Activated CD4-positive, alpha-beta T cell treated with anti-CD3 and anti-CD28 coated beads, Interleukin-2, amount 10 ng/mL, durations not matched to agents 24 days and 14 days (primary cell): ENCODE measurements around the gene LIN54. TPM values are rescaled to one million over a fixed set of nuclear protein-coding genes. Genes with fewer than 3 reads are reported as not detected.

Source experiments
- DNase-seq: peaks from one replicate; pipeline ENCODE4 v3.0.0; 2022
- H3K27ac Mint-ChIP-seq: one replicate; pipeline ENCODE4 v1.8.0; 2022; ENCODE audit warnings: mild to moderate bottlenecking, mixed read lengths
- H3K27me3 Mint-ChIP-seq: one replicate; pipeline ENCODE4 v1.8.0; 2022; ENCODE audit warnings: mixed read lengths
- H3K36me3 Mint-ChIP-seq: one replicate; pipeline ENCODE4 v1.8.0; 2022; ENCODE audit warnings: low read depth, mild to moderate bottlenecking, mixed read lengths
- H3K4me1 Mint-ChIP-seq: one replicate; pipeline ENCODE4 v1.8.0; 2021; ENCODE audit warnings: mixed read lengths
- H3K4me3 Mint-ChIP-seq: one replicate; pipeline ENCODE4 v1.8.0; 2022; ENCODE audit warnings: mild to moderate bottlenecking, moderate library complexity, mixed read lengths
- H3K9me3 Mint-ChIP-seq: one replicate; pipeline ENCODE4 v1.8.0; 2021; ENCODE audit warnings: mixed read lengths
- intact Hi-C: fragments of 100-400 bp; cut with micrococcal nuclease; formaldehyde crosslinking; loops from one replicate; pipeline ENCODE4 v1.15.1; 2023
- total RNA-seq: library from RNA; stranded (reverse); gene quantifications from 2 replicates; pipeline ENCODE4 v1.2.3, GENCODE V29; 2022

LIN54 gene
- total RNA-seq, 1 donor from 2014 or later, result 25.4 TPM

GRCh38 chr4:82905205-82905604, 105.4 kb downstream of the LIN54 start:
- peaks cover 13% of the 10 kb centered on the region for H3K36me3 Mint-ChIP-seq
- DNase-seq, result peak; percentile 83
- H3K4me3 Mint-ChIP-seq, result no peak overlapping the region
- peaks cover 2% of the 10 kb centered on the region for H3K27me3 Mint-ChIP-seq
- intact Hi-C loops, result loop anchor here (1.0 to 2.0 kb wide), 6 partner anchors 14 to 551 kb away; partner anchors contain the start of genes COPS4, MRPS18C and SEC31A
- H3K27ac Mint-ChIP-seq, result peak overlapping the region; percentile 74
- H3K9me3 Mint-ChIP-seq, result no peaks in the 10 kb centered on the region
- H3K4me1 Mint-ChIP-seq, result peaks cover 22% of the 10 kb centered on the region

GRCh38 chr4:82903737-82904136, 106.9 kb downstream of the LIN54 start:
- H3K4me1 Mint-ChIP-seq, result peaks cover 22% of the 10 kb centered on the region
- peak overlapping the region; percentile 51 for H3K4me3 Mint-ChIP-seq
- H3K27me3 Mint-ChIP-seq, result peaks cover 2% of the 10 kb centered on the region
- DNase-seq, result peak; percentile 78
- intact Hi-C loops, result loop anchor here (2.0 to 5.0 kb wide), 2 partner anchors 13 to 329 kb away; partner anchors contain the start of gene SEC31A
- peaks cover 15% of the 10 kb centered on the region for H3K36me3 Mint-ChIP-seq
- H3K9me3 Mint-ChIP-seq, result no peaks in the 10 kb centered on the region
- peak overlapping the region; percentile 89 for H3K27ac Mint-ChIP-seq

GRCh38 chr4:82901183-82901718, 109.4 kb downstream of the LIN54 start:
- intact Hi-C loops, result loop anchor here (2.0 to 5.0 kb wide), 6 partner anchors 210 to 584 kb away; partner anchors contain the start of genes ABRAXAS1 and COQ2
- Mint-ChIP-seq H3K4me3 (no peak overlapping the region), H3K36me3 (peaks cover 27% of the 10 kb centered on the region), H3K4me1 (peaks cover 32% of the 10 kb centered on the region), H3K9me3 (no peaks in the 10 kb centered on the region), H3K27ac (no peak overlapping the region), H3K27me3 (peaks cover 2% of the 10 kb centered on the region)
- DNase-seq, result no peak

GRCh38 chr4:82900411-82901182, 110.0 kb downstream of the LIN54 start, which contains the start of gene THAP9:
Gene THAP9 (plus strand): TSS chr4:82900735. CDS start chr4:82900803, 68 bp downstream.
- DNase-seq, result peak; percentile 99
- Mint-ChIP-seq H3K27ac (no peak within 1 kb of the TSS), H3K27me3 (peaks cover 2% of the 10 kb centered on the region), H3K4me3 (no peak within 1 kb of the TSS), H3K9me3 (no peaks in the 10 kb centered on the region), H3K4me1 (peaks cover 29% of the 10 kb centered on the region), H3K36me3 (peaks cover 27% of the 10 kb centered on the region)
- intact Hi-C loops, result loop anchor here (1.0 to 5.0 kb wide), 11 partner anchors 9 to 584 kb away; partner anchors contain the start of genes ABRAXAS1, COPS4, COQ2 and LIN54

GRCh38 chr4:82900066-82900410, 110.6 kb downstream of the LIN54 start:
- H3K36me3 Mint-ChIP-seq, result peaks cover 29% of the 10 kb centered on the region
- intact Hi-C loops, result loop anchor here (1.0 to 5.0 kb wide), 11 partner anchors 9 to 585 kb away; partner anchors contain the start of genes ABRAXAS1, COPS4, COQ2 and LIN54

GRCh38 chr4:82899374-82900065, 111.1 kb downstream of the LIN54 start:
- intact Hi-C loops, result loop anchor here (1.0 to 5.0 kb wide), 11 partner anchors 8 to 585 kb away; partner anchors contain the start of genes ABRAXAS1, COPS4, COQ2 and LIN54
- H3K36me3 Mint-ChIP-seq, result peaks cover 31% of the 10 kb centered on the region
- peaks cover 28% of the 10 kb centered on the region for H3K4me1 Mint-ChIP-seq
- no peaks in the 10 kb centered on the region for H3K27me3 Mint-ChIP-seq
- H3K9me3 Mint-ChIP-seq, result no peaks in the 10 kb centered on the region
- no peak for DNase-seq
- no peak overlapping the region for H3K27ac Mint-ChIP-seq
- no peak overlapping the region for H3K4me3 Mint-ChIP-seq

More at GRCh38 chr4:82900066-82900410, 110.6 kb downstream of the LIN54 start:
- Mint-ChIP-seq H3K27ac (no peak overlapping the region), H3K27me3 (no peaks in the 10 kb centered on the region), H3K4me1 (peaks cover 27% of the 10 kb centered on the region), H3K9me3 (no peaks in the 10 kb centered on the region), H3K4me3 (no peak overlapping the region)
- no peak for DNase-seq

GRCh38 chr4:82898322-82899243, 112.0 kb downstream of the LIN54 start:
- DNase-seq, result no peak
- Mint-ChIP-seq H3K27ac (no peak overlapping the region), H3K9me3 (no peaks in the 10 kb centered on the region), H3K4me3 (no peak overlapping the region), H3K27me3 (no peaks in the 10 kb centered on the region), H3K4me1 (peaks cover 28% of the 10 kb centered on the region), H3K36me3 (peaks cover 38% of the 10 kb centered on the region)
- intact Hi-C loops, result loop anchor here (1.0 kb wide), 1 partner anchor 46 kb away; no protein-coding TSS in a partner anchor

- H3K27ac Mint-ChIP-seq, result no peak overlapping the region
- intact Hi-C loops, result no loop called here
- H3K36me3 Mint-ChIP-seq, result peaks cover 45% of the 10 kb centered on the region
- H3K4me1 Mint-ChIP-seq, result peaks cover 31% of the 10 kb centered on the region
- no peaks in the 10 kb centered on the region for H3K9me3 Mint-ChIP-seq
- no peaks in the 10 kb centered on the region for H3K27me3 Mint-ChIP-seq
- DNase-seq, result no peak
- H3K4me3 Mint-ChIP-seq, result peak overlapping the region; percentile 13
Observed at GRCh38 chr4:82896755-82897154, 113.9 kb downstream of the LIN54 start.

GRCh38 chr4:82893942-82894341, 116.7 kb downstream of the LIN54 start:
- H3K27ac Mint-ChIP-seq, result no peak overlapping the region
- H3K4me1 Mint-ChIP-seq, result peaks cover 40% of the 10 kb centered on the region

GRCh38 chr4:82892467-82892802, 118.2 kb downstream of the LIN54 start:
- intact Hi-C loops, result no loop called here
- Mint-ChIP-seq H3K27ac (peak overlapping the region; percentile 36), H3K36me3 (peaks cover 34% of the 10 kb centered on the region), H3K27me3 (no peaks in the 10 kb centered on the region), H3K4me1 (peaks cover 39% of the 10 kb centered on the region), H3K9me3 (no peaks in the 10 kb centered on the region), H3K4me3 (peak overlapping the region; percentile 88)
- DNase-seq, result no peak

More at GRCh38 chr4:82893942-82894341, 116.7 kb downstream of the LIN54 start:
- intact Hi-C loops, result no loop called here
- peaks cover 46% of the 10 kb centered on the region for H3K36me3 Mint-ChIP-seq
- DNase-seq, result no peak
- H3K4me3 Mint-ChIP-seq, result no peak overlapping the region
- no peaks in the 10 kb centered on the region for H3K9me3 Mint-ChIP-seq
- no peaks in the 10 kb centered on the region for H3K27me3 Mint-ChIP-seq

- Mint-ChIP-seq H3K9me3 (no peaks in the 10 kb centered on the region), H3K4me1 (peaks cover 39% of the 10 kb centered on the region), H3K36me3 (peaks cover 31% of the 10 kb centered on the region), H3K4me3 (peak overlapping the region; percentile 88), H3K27me3 (no peaks in the 10 kb centered on the region), H3K27ac (peak overlapping the region; percentile 90)
- DNase-seq, result no peak
- intact Hi-C loops, result loop anchor here (1.0 to 2.0 kb wide), 5 partner anchors 8 to 142 kb away; partner anchors contain the start of gene THAP9
Observed at GRCh38 chr4:82891707-82892466, 118.7 kb downstream of the LIN54 start.
